Activated CD8-positive, alpha-beta T cell treated with anti-CD3 and anti-CD28 coated beads for 36 hours (primary cell): ENCODE results near the gene FN3K. TPM values are rescaled to one million over a fixed set of nuclear protein-coding genes. Genes with fewer than 3 reads are reported as not detected.

ENCODE experiments used
- ATAC-seq: fragments of 200-7000 bp; cut with Tn5 transposase; one replicate; pipeline ENCODE4 v1.10.0; 2021; ENCODE audit warnings: mild to moderate bottlenecking, moderate library complexity
- CTCF ChIA-PET: fragments of 350-600 bp; sonication (Branson Sonifier 250); formaldehyde crosslinking; loops from one replicate; lab custom pipeline; 2021; ENCODE audit warnings: antibody characterized with exemption; lab: Charles Lee
- POLR2A ChIA-PET: fragments of 350-600 bp; sonication (Branson Sonifier 250); formaldehyde crosslinking; loops from one replicate; lab custom pipeline; 2021; ENCODE audit warnings: antibody characterized with exemption; lab: Charles Lee
- DNase-seq: peaks from one replicate; pipeline ENCODE4 v3.0.0-alpha.2; 2020
- H3K27ac Mint-ChIP-seq: one replicate; pipeline ENCODE4 v1.8.0; 2021; ENCODE audit warnings: mild to moderate bottlenecking, mixed read lengths
- H3K27me3 Mint-ChIP-seq: one replicate; pipeline ENCODE4 v1.8.0; 2021; ENCODE audit warnings: mixed read lengths
- H3K36me3 Mint-ChIP-seq: one replicate; pipeline ENCODE4 v1.8.0; 2021; ENCODE audit warnings: low read depth, mixed read lengths
- H3K4me1 Mint-ChIP-seq: one replicate; pipeline ENCODE4 v1.8.0; 2021; ENCODE audit warnings: low read depth, mixed read lengths
- H3K4me3 Mint-ChIP-seq: one replicate; pipeline ENCODE4 v1.8.0; 2021; ENCODE audit warnings: mild to moderate bottlenecking, moderate library complexity, mixed read lengths
- H3K9me3 Mint-ChIP-seq: one replicate; pipeline ENCODE4 v1.8.0; 2021; ENCODE audit warnings: mixed read lengths
- intact Hi-C: fragments of 100-400 bp; cut with micrococcal nuclease; formaldehyde crosslinking; loops from one replicate; pipeline ENCODE4 v1.10.0; 2022
- total RNA-seq, 2 experiments: library from RNA; stranded (reverse); gene quantifications; one replicate each; pipeline ENCODE4 v1.2.3, GENCODE V29; 2021
- TF ChIP-seq, protein P1 (sequence below): fragments of 200-600 bp; IDR thresholded peaks from one replicate; pipeline ENCODE4 v1.8.0; 2022; ENCODE audit warnings: antibody characterized with exemption, mild to moderate bottlenecking

The FN3K gene
- total RNA-seq, 2 experiments from 2014 or later: 0.96 to 1.2 TPM

DNA sequence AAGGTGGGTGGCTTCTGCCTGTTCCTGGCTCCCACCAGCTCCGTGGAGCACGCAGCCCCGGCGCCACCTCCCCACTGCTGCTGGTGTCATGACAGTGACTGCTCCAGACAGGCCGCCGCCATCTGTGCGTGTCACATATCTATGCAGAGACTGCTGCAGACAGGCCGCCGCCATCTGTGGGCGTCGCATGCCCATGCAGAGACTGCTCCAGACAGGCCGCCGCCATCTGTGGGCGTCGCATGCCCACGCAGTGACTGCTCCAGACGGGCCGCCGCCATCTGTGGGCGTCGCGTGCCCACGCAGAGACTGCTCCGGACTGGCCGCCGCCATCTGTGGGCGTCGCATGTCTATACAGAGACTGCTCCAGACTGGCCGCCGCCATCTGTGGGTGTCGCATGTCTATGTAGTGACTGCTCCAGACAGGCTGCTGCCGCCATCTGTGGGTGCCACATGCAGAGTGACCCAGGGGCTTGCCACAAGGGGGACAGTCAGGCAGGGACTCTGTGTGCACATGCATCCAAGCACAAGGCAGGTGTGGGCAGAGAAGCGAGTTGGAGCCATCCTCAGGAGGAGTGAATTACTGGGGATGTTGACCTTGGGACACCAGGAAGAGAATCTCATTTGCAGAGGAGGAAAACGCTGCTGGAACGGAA lies 22.2 kb upstream of the FN3K start:
- ATAC-seq (no peak), DNase-seq (no peak)
- Mint-ChIP-seq H3K36me3 (no peaks in the 10 kb centered on the region), H3K4me1 (peaks cover 12% of the 10 kb centered on the region), H3K9me3 (no peaks in the 10 kb centered on the region), H3K27ac (no peak overlapping the region), H3K27me3 (no peaks in the 10 kb centered on the region), H3K4me3 (no peak overlapping the region)
- CTCF ChIA-PET: interaction anchor here (1.3 kb wide), 2 partner anchors 62 to 68 kb away, joined by 3 read pairs; no protein-coding TSS in a partner anchor
- TF ChIP-seq, protein P1, sequence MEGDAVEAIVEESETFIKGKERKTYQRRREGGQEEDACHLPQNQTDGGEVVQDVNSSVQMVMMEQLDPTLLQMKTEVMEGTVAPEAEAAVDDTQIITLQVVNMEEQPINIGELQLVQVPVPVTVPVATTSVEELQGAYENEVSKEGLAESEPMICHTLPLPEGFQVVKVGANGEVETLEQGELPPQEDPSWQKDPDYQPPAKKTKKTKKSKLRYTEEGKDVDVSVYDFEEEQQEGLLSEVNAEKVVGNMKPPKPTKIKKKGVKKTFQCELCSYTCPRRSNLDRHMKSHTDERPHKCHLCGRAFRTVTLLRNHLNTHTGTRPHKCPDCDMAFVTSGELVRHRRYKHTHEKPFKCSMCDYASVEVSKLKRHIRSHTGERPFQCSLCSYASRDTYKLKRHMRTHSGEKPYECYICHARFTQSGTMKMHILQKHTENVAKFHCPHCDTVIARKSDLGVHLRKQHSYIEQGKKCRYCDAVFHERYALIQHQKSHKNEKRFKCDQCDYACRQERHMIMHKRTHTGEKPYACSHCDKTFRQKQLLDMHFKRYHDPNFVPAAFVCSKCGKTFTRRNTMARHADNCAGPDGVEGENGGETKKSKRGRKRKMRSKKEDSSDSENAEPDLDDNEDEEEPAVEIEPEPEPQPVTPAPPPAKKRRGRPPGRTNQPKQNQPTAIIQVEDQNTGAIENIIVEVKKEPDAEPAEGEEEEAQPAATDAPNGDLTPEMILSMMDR: no peak
- intact Hi-C loops: no loop called here
- POLR2A ChIA-PET: interaction anchor here (1.0 kb wide), 1 partner anchor 22 kb away, joined by 3 read pairs; no protein-coding TSS in a partner anchor

DNA sequence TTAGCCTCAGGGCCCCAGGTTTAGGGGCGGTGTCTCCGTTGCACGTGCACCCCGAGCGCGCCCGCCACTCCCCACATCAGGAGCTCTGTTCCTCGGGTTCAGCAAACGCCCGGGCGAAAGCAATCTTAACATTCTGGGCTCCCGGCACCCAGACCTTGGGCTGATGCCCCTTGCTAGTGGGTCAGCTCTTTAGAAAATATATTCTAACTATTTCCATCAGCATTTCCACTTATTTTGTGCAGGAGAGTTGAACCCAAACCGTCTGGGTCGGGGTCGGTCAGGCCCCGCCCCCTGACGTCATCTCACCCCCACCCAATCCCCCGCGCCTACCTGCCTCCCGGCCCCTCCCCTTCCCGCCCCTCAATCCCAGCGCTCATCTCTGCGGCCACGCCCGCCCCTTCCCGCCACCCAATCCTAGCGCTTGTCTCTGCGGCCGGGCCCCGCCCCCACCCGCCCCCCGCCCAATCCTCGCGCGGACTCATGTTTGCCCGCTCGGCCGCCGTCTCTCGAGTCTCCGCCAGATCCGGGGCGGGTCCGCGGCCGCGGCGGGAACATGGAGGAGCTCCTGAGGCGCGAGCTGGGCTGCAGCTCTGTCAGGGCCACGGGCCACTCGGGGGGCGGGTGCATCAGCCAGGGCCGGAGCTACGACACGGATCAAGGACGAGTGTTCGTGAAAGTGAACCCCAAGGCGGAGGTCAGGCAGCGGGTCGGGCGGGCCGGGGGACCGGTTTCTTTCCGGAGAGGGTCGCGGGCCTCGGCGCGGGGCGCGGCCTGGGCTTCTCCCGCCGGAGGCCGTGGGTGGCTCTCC lies 19.0 kb upstream of the FN3K start, which contains the start of gene FN3KRP:
TSS of gene FN3KRP (plus strand) at position 504 of the 808 bp plus-strand sequence. CDS start at position 554, 50 bp downstream.
- H3K27ac Mint-ChIP-seq: peak within 1 kb of the TSS; percentile 86
- TF ChIP-seq, protein P1: no peak
- H3K27me3 Mint-ChIP-seq: no peaks in the 10 kb centered on the region
- H3K36me3 Mint-ChIP-seq: peaks cover 6% of the 10 kb centered on the region
- ATAC-seq (peak; percentile 89), DNase-seq (peak; percentile 93)
- H3K9me3 Mint-ChIP-seq: no peaks in the 10 kb centered on the region
- H3K4me3 Mint-ChIP-seq: peak within 1 kb of the TSS; percentile 84
- H3K4me1 Mint-ChIP-seq: peaks cover 14% of the 10 kb centered on the region
- intact Hi-C loops: no loop called here
- CTCF ChIA-PET: interaction anchor here (1.0 to 2.0 kb wide), 4 partner anchors 8 to 49 kb away, joined by 3 to 7 read pairs (median 3); no protein-coding TSS in a partner anchor
- POLR2A ChIA-PET: interaction anchor here (0.8 to 1.5 kb wide), 10 partner anchors 13 to 259 kb away, joined by 3 to 5 read pairs (median 3); partner anchors contain the start of genes FN3K and NARF

DNA sequence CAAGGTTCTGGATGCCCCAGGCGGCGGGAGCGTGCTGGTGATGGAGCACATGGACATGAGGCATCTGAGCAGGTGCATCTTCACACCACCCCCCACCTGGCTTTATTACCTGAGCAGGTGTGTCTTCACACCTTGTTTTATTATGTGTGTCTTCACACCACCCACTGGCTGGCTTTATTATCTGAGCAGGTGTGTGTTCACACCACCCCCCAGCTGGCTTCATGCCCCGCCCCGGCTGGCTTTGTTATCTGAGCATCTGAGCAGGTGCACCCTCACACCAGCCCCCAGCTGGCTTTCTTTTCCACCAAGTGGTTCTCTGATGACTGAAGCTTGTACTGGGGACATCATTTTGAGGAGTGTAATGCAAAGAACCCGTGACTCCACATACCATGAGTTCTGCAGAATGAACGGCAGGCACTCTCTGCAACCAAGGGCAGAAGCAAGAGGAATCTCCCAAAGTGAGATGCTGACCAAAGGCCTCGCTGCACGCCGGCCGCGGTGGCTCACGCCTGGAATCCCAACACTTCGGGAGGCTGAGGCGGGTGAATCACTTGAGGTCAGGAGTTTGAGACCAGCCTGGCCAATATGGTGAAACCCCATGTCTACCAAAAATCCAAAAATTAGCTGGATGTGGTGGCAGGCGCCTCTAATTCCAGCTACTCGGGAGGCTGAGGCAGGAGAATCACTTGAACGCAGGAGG lies 16.3 kb upstream of the FN3K start:
- ChIA-PET CTCF (no interaction called here), POLR2A (no interaction called here)
- intact Hi-C loops: no loop called here
- no peaks in the 10 kb centered on the region for H3K27me3 Mint-ChIP-seq
- no peak for DNase-seq
- no peak for ATAC-seq
- peaks cover 20% of the 10 kb centered on the region for H3K36me3 Mint-ChIP-seq
- no peaks in the 10 kb centered on the region for H3K9me3 Mint-ChIP-seq
- H3K27ac Mint-ChIP-seq: no peak overlapping the region
- H3K4me3 Mint-ChIP-seq: peak overlapping the region; percentile 48
- H3K4me1 Mint-ChIP-seq: peaks cover 12% of the 10 kb centered on the region
- TF ChIP-seq, protein P1: no peak

DNA sequence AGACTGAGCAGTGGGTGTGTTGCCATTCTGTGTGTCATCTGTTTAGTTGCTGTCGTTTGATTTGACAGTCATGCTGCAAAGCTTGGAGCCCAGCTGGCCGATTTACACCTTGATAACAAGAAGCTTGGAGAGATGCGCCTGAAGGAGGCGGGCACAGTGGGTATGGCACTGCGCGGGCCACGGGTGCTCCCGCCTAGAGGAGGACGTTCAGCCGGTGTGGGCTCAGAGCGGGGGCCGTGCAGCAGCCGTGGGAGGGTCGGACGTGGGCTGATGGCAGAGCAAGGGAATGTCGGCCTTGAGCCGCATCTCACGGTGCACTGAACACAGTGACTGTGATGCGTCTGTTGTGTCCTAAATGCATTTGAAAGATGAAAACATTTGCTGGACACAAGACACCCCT lies 15.2 kb upstream of the FN3K start:
- no peak overlapping the region for H3K27ac Mint-ChIP-seq
- DNase-seq: no peak
- no peak for ATAC-seq
- no peaks in the 10 kb centered on the region for H3K9me3 Mint-ChIP-seq
- no peaks in the 10 kb centered on the region for H3K27me3 Mint-ChIP-seq
- H3K36me3 Mint-ChIP-seq: peaks cover 20% of the 10 kb centered on the region
- no peak overlapping the region for H3K4me3 Mint-ChIP-seq
- peaks cover 12% of the 10 kb centered on the region for H3K4me1 Mint-ChIP-seq
- ChIA-PET CTCF (no interaction called here), POLR2A (no interaction called here)
- TF ChIP-seq, protein P1: no peak
- intact Hi-C loops: no loop called here
